GM23338 (cell line): ENCODE measurements around the gene INPP5D.

Source experiments
- CREB1 ChIP-seq: fragments of 250-450 bp; sonication (Bioruptor Pico); IDR thresholded peaks from 2 replicates; pipeline ENCODE4 v1.5.0; 2020; ENCODE audit warnings: low read depth, mild to moderate bottlenecking, moderate library complexity
- CTCF ChIP-seq, 2 experiments: fragments of 200-600 bp in 1 of 2; sonication (generic) in 1 of 2; conservative IDR thresholded peaks; 2 replicates each; pipeline versions ENCODE4 v1.5.1 to v1.6.1; 2016 to 2017; ENCODE audit warnings: antibody characterized with exemption in 2 of 2, low read depth in 2 of 2, mild to moderate bottlenecking in 2 of 2, moderate library complexity in 1 of 2
- EZH2 ChIP-seq: fragments of 200-600 bp; sonication (generic); IDR thresholded peaks from one replicate; pipeline ENCODE4 v1.8.0; 2017; ENCODE audit warnings: antibody characterized with exemption, mild to moderate bottlenecking, low read depth; ENCODE audit not compliant: unreplicated experiment
- EZH2phosphoT487 ChIP-seq: fragments of 200-600 bp; sonication (generic); IDR thresholded peaks from one replicate; pipeline ENCODE4 v1.8.1; 2018; ENCODE audit warnings: antibody characterized with exemption; ENCODE audit not compliant: unreplicated experiment
- JUNB ChIP-seq: IDR thresholded peaks from one replicate; pipeline ENCODE4 v1.6.1; 2016; ENCODE audit warnings: antibody characterized with exemption; ENCODE audit not compliant: unreplicated experiment
- POLR2AphosphoS5 ChIP-seq: IDR thresholded peaks from 2 replicates; pipeline ENCODE4 v1.6.1; 2016; ENCODE audit warnings: antibody characterized with exemption, low read depth
- ZNF114 ChIP-seq: fragments of 250-450 bp; sonication (Bioruptor Pico); IDR thresholded peaks from 2 replicates; pipeline ENCODE4 v1.5.0; 2020; ENCODE audit warnings: mild to moderate bottlenecking, moderate library complexity
- TF ChIP-seq, protein P1 (sequence below): fragments of 250-450 bp; sonication (Bioruptor Pico); IDR thresholded peaks from 2 replicates; pipeline ENCODE4 v1.5.0; 2020; ENCODE audit warnings: mild to moderate bottlenecking, moderate library complexity
- TF ChIP-seq, protein P2 (sequence below): IDR thresholded peaks from one replicate; pipeline ENCODE4 v1.6.1; 2018; ENCODE audit warnings: antibody characterized with exemption; ENCODE audit not compliant: unreplicated experiment
- TF ChIP-seq, protein P3 (sequence below): IDR thresholded peaks from 2 replicates; pipeline ENCODE4 v1.6.1; 2016; ENCODE audit warnings: antibody characterized with exemption

DNA sequence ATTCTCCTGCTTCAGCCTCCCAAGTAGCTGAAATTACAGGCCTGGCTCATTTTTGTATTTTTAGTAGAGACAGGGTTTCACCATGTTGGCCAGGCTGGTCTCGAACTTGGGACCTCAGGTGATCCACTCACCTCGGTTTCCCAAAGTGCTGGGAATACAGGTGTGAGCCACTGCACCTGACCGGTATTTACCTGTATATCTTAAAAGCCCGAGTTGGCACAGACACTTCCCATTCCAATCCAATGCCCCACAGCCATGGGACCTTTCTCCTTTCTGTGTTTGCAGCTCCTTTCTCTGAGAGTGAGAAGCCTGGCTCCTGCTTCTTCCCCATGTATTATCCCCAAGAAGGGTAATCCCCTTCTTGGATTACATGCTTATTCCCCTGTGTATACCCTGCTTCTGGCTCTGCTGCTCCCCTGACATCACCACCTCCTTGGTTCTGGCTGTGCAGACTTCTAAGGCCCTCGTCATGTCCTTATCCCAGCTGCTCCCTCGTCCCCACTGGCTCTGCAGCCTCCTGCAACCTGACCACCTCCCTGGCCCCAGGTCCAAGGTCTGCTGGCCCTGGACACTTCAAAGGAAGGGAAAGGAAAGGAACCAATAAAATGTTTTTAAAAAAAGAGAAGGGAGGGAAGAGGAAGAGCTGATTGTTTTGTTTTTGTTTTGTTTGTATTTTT lies 52.8 kb downstream of the INPP5D start:
- TF ChIP-seq JUNB (no peak), CTCF (conservative IDR thresholded peaks at IDR 0.05; ENCODE audit: low read depth in 2 of 2) (no peak), POLR2AphosphoS5 (no peak), EZH2 (no peak), ZNF114 (CRISPR knock-in tag) (no peak), EZH2phosphoT487 (no peak), CREB1 (CRISPR knock-in tag) (no peak)
- TF ChIP-seq, protein P1, sequence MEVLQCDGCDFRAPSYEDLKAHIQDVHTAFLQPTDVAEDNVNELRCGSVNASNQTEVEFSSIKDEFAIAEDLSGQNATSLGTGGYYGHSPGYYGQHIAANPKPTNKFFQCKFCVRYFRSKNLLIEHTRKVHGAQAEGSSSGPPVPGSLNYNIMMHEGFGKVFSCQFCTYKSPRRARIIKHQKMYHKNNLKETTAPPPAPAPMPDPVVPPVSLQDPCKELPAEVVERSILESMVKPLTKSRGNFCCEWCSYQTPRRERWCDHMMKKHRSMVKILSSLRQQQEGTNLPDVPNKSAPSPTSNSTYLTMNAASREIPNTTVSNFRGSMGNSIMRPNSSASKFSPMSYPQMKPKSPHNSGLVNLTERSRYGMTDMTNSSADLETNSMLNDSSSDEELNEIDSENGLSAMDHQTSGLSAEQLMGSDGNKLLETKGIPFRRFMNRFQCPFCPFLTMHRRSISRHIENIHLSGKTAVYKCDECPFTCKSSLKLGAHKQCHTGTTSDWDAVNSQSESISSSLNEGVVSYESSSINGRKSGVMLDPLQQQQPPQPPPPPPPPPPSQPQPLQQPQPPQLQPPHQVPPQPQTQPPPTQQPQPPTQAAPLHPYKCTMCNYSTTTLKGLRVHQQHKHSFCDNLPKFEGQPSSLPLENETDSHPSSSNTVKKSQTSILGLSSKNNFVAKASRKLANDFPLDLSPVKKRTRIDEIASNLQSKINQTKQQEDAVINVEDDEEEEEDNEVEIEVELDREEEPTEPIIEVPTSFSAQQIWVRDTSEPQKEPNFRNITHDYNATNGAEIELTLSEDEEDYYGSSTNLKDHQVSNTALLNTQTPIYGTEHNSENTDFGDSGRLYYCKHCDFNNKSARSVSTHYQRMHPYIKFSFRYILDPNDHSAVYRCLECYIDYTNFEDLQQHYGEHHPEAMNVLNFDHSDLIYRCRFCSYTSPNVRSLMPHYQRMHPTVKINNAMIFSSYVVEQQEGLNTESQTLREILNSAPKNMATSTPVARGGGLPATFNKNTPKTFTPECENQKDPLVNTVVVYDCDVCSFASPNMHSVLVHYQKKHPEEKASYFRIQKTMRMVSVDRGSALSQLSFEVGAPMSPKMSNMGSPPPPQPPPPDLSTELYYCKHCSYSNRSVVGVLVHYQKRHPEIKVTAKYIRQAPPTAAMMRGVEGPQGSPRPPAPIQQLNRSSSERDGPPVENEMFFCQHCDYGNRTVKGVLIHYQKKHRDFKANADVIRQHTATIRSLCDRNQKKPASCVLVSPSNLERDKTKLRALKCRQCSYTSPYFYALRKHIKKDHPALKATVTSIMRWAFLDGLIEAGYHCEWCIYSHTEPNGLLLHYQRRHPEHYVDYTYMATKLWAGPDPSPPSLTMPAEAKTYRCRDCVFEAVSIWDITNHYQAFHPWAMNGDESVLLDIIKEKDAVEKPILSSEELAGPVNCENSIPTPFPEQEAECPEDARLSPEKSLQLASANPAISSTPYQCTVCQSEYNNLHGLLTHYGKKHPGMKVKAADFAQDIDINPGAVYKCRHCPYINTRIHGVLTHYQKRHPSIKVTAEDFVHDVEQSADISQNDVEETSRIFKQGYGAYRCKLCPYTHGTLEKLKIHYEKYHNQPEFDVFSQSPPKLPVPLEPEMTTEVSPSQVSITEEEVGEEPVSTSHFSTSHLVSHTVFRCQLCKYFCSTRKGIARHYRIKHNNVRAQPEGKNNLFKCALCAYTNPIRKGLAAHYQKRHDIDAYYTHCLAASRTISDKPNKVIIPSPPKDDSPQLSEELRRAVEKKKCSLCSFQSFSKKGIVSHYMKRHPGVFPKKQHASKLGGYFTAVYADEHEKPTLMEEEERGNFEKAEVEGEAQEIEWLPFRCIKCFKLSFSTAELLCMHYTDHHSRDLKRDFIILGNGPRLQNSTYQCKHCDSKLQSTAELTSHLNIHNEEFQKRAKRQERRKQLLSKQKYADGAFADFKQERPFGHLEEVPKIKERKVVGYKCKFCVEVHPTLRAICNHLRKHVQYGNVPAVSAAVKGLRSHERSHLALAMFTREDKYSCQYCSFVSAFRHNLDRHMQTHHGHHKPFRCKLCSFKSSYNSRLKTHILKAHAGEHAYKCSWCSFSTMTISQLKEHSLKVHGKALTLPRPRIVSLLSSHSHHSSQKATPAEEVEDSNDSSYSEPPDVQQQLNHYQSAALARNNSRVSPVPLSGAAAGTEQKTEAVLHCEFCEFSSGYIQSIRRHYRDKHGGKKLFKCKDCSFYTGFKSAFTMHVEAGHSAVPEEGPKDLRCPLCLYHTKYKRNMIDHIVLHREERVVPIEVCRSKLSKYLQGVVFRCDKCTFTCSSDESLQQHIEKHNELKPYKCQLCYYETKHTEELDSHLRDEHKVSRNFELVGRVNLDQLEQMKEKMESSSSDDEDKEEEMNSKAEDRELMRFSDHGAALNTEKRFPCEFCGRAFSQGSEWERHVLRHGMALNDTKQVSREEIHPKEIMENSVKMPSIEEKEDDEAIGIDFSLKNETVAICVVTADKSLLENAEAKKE (CRISPR knock-in tag): no peak
- TF ChIP-seq, protein P2, sequence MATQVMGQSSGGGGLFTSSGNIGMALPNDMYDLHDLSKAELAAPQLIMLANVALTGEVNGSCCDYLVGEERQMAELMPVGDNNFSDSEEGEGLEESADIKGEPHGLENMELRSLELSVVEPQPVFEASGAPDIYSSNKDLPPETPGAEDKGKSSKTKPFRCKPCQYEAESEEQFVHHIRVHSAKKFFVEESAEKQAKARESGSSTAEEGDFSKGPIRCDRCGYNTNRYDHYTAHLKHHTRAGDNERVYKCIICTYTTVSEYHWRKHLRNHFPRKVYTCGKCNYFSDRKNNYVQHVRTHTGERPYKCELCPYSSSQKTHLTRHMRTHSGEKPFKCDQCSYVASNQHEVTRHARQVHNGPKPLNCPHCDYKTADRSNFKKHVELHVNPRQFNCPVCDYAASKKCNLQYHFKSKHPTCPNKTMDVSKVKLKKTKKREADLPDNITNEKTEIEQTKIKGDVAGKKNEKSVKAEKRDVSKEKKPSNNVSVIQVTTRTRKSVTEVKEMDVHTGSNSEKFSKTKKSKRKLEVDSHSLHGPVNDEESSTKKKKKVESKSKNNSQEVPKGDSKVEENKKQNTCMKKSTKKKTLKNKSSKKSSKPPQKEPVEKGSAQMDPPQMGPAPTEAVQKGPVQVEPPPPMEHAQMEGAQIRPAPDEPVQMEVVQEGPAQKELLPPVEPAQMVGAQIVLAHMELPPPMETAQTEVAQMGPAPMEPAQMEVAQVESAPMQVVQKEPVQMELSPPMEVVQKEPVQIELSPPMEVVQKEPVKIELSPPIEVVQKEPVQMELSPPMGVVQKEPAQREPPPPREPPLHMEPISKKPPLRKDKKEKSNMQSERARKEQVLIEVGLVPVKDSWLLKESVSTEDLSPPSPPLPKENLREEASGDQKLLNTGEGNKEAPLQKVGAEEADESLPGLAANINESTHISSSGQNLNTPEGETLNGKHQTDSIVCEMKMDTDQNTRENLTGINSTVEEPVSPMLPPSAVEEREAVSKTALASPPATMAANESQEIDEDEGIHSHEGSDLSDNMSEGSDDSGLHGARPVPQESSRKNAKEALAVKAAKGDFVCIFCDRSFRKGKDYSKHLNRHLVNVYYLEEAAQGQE: no peak
- TF ChIP-seq, protein P3, sequence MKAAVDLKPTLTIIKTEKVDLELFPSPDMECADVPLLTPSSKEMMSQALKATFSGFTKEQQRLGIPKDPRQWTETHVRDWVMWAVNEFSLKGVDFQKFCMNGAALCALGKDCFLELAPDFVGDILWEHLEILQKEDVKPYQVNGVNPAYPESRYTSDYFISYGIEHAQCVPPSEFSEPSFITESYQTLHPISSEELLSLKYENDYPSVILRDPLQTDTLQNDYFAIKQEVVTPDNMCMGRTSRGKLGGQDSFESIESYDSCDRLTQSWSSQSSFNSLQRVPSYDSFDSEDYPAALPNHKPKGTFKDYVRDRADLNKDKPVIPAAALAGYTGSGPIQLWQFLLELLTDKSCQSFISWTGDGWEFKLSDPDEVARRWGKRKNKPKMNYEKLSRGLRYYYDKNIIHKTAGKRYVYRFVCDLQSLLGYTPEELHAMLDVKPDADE: no peak
